H1 (cell line): Measurements from ENCODE around the gene LTO1. TPM values are rescaled to one million over a fixed set of nuclear protein-coding genes. Genes with fewer than 3 reads are reported as not detected.

Source experiments
- CTCF ChIA-PET: fragments of 300-600 bp; sonication (Branson Sonifier 250); formaldehyde crosslinking; loops from one replicate; lab custom pipeline; 2021; ENCODE audit not compliant: partially characterized antibody; lab: Charles Lee
- POLR2A ChIA-PET: fragments of 300-600 bp; sonication (Branson Sonifier 250); formaldehyde crosslinking; loops from one replicate; lab custom pipeline; 2021; ENCODE audit warnings: inconsistent platforms; ENCODE audit not compliant: partially characterized antibody; lab: Charles Lee
- DNase-seq, 2 experiments: peaks; one replicate each; pipeline versions ENCODE4 v3.0.0 to v3.0.0-alpha.2; 2010 to 2022; ENCODE audit warnings: low spot score in 2 of 2, low read depth in 1 of 2, mixed read lengths in 1 of 2
- FAIRE-seq: peaks from 2 replicates; lab custom pipeline; 2011; peaks lifted over from hg19 to GRCh38; lab: Jason Lieb, UNC
- H2AFZ ChIP-seq: 2 replicates; pipeline ENCODE4 v1.8.1; 2012; ENCODE audit warnings: low read length, inconsistent platforms
- H2AK5ac ChIP-seq: 2 replicates; pipeline ENCODE4 v1.6.1; 2013; ENCODE audit warnings: low read depth, low read length
- H2BK120ac ChIP-seq: replicated peaks from 2 replicates; pipeline ENCODE3; 2013; ENCODE audit warnings: low read depth, low read length, inconsistent platforms
- H2BK12ac ChIP-seq: 2 replicates; pipeline ENCODE4 v1.6.1; 2013; ENCODE audit warnings: low read depth, low read length
- H2BK15ac ChIP-seq: 2 replicates; pipeline ENCODE4 v1.6.1; 2013; ENCODE audit warnings: low read length
- H2BK20ac ChIP-seq: 2 replicates; pipeline ENCODE4 v1.6.1; 2013; ENCODE audit warnings: low read length
- H2BK5ac ChIP-seq: 2 replicates; pipeline ENCODE4 v1.6.1; 2013; ENCODE audit warnings: low read depth, low read length
- H3K14ac ChIP-seq: 2 replicates; pipeline ENCODE4 v1.6.1; 2013; ENCODE audit warnings: inconsistent platforms; ENCODE audit not compliant: insufficient read length
- H3K18ac ChIP-seq: 2 replicates; pipeline ENCODE4 v1.6.1; 2013; ENCODE audit warnings: low read length; ENCODE audit errors: extremely low read depth
- H3K23ac ChIP-seq: 2 replicates; pipeline ENCODE4 v1.6.1; 2013; ENCODE audit warnings: inconsistent platforms; ENCODE audit not compliant: insufficient read length
- H3K23me2 ChIP-seq: 2 replicates; pipeline ENCODE4 v1.6.1; 2013; ENCODE audit warnings: low read depth, low read length
- H3K27ac ChIP-seq: 2 replicates; pipeline ENCODE4 v1.6.1; 2011; ENCODE audit warnings: low read depth, low read length, inconsistent platforms
- H3K27me3 ChIP-seq, 4 experiments: replicated peaks in 1 of 4; 1 replicate in 1 of 4; 2 replicates in 3 of 4; pipeline versions ENCODE4 v1.6.1 to v1.8.1; 2011 to 2013; ENCODE audit warnings: low read length in 3 of 4, mild to moderate bottlenecking in 3 of 4, inconsistent platforms in 2 of 4, mixed read lengths in 2 of 4, moderate library complexity in 1 of 4; ENCODE audit not compliant: control insufficient read depth in 3 of 4, insufficient read depth in 3 of 4; ENCODE audit errors: extremely low read depth in 1 of 4
- H3K36me3 ChIP-seq, 4 experiments: 2 replicates each; pipeline versions ENCODE4 v1.6.1 to v1.8.1; 2011 to 2013; ENCODE audit warnings: mild to moderate bottlenecking in 4 of 4, low read length in 3 of 4, moderate library complexity in 2 of 4, control low read depth in 1 of 4, inconsistent platforms in 1 of 4; ENCODE audit not compliant: insufficient read depth in 4 of 4, control insufficient read depth in 2 of 4
- H3K4ac ChIP-seq: replicated peaks from 2 replicates; pipeline ENCODE3; 2013; ENCODE audit warnings: low read length, low read depth, mixed read lengths, inconsistent platforms; ENCODE audit not compliant: insufficient read length
- H3K4me1 ChIP-seq, 4 experiments: replicated peaks in 1 of 4; 1 replicate in 1 of 4; 2 replicates in 3 of 4; pipeline versions ENCODE4 v1.6.1 to v1.8.1; 2011 to 2013; ENCODE audit warnings: low read length in 3 of 4, inconsistent platforms in 2 of 4, mixed read lengths in 1 of 4; ENCODE audit not compliant: insufficient read depth in 4 of 4, control insufficient read depth in 3 of 4
- H3K4me2 ChIP-seq, 2 experiments: 2 replicates each; pipeline versions ENCODE4 v1.6.1 to v1.8.1; 2011 to 2013; ENCODE audit warnings: low read depth in 2 of 2, low read length in 2 of 2, control low read depth in 1 of 2, inconsistent platforms in 1 of 2, mild to moderate bottlenecking in 1 of 2; ENCODE audit not compliant: insufficient read depth in 1 of 2
- H3K4me3 ChIP-seq, 4 experiments: fragments of 200-600, 300-600 bp in 1 of 4; sonication (generic), shearing (Covaris generic), sonication (Bioruptor Twin) in 1 of 4; 2 replicates each; pipeline versions ENCODE4 v1.5.1 to v1.8.1; 2011 to 2016; ENCODE audit warnings: low read length in 4 of 4, low read depth in 3 of 4, control low read depth in 2 of 4, inconsistent platforms in 2 of 4, mild to moderate bottlenecking in 2 of 4, mixed read lengths in 1 of 4, moderate library complexity in 1 of 4; ENCODE audit not compliant: insufficient read depth in 2 of 4; ENCODE audit errors: extremely low read depth in 1 of 4
- H3K56ac ChIP-seq: replicated peaks from 2 replicates; pipeline ENCODE3; 2013; ENCODE audit warnings: low read depth, mild to moderate bottlenecking, mixed read lengths, low read length, inconsistent platforms; ENCODE audit not compliant: insufficient read length
- H3K79me1 ChIP-seq: 2 replicates; pipeline ENCODE4 v1.6.1; 2013; ENCODE audit warnings: low read depth, low read length, control low read depth
- H3K79me2 ChIP-seq, 2 experiments: 2 replicates each; pipeline versions ENCODE4 v1.6.1 to v1.8.1; 2012 to 2013; ENCODE audit warnings: low read length in 2 of 2, mild to moderate bottlenecking in 2 of 2, inconsistent platforms in 1 of 2; ENCODE audit not compliant: insufficient read depth in 2 of 2, control insufficient read depth in 1 of 2
- H3K9ac ChIP-seq, 4 experiments: replicated peaks in 1 of 4; 1 replicate in 1 of 4; 2 replicates in 3 of 4; pipeline versions ENCODE4 v1.6.1 to v1.8.1; 2011 to 2013; ENCODE audit warnings: low read depth in 3 of 4, low read length in 3 of 4, control low read depth in 2 of 4, mild to moderate bottlenecking in 2 of 4, moderate library complexity in 2 of 4, inconsistent platforms in 1 of 4; ENCODE audit errors: extremely low read depth in 1 of 4
- H3K9me3 ChIP-seq, 2 experiments: 2 replicates each; pipeline versions ENCODE4 v1.6.1 to v1.8.1; 2012 to 2013; ENCODE audit warnings: mild to moderate bottlenecking in 2 of 2, moderate library complexity in 2 of 2, control low read depth in 1 of 2, inconsistent platforms in 1 of 2, low read depth in 1 of 2, low read length in 1 of 2, mixed read lengths in 1 of 2; ENCODE audit not compliant: insufficient read depth in 2 of 2
- H4K20me1 ChIP-seq, 2 experiments: replicated peaks in 1 of 2; 2 replicates each; pipeline versions ENCODE3 to v1.8.1; 2011 to 2013; ENCODE audit warnings: inconsistent platforms in 2 of 2, low read length in 2 of 2, mild to moderate bottlenecking in 1 of 2; ENCODE audit not compliant: insufficient read depth in 2 of 2, control insufficient read depth in 1 of 2
- H4K5ac ChIP-seq: 2 replicates; pipeline ENCODE4 v1.6.1; 2013; ENCODE audit warnings: low read length, low read depth, mixed read lengths, inconsistent platforms; ENCODE audit not compliant: insufficient read length
- H4K8ac ChIP-seq: 2 replicates; pipeline ENCODE4 v1.8.0; 2013; ENCODE audit warnings: mild to moderate bottlenecking, moderate library complexity, low read length, inconsistent platforms; ENCODE audit not compliant: insufficient read depth; ENCODE audit errors: extremely low read depth
- H4K91ac ChIP-seq: replicated peaks from 2 replicates; pipeline ENCODE3; 2013; ENCODE audit warnings: low read length, mixed read lengths, inconsistent platforms; ENCODE audit not compliant: insufficient read length
- BACH1 ChIP-seq: IDR thresholded peaks from 2 replicates; pipeline ENCODE4 v1.6.1; 2012; ENCODE audit warnings: low read length, improper control_type of control experiment
- EGR1 ChIP-seq: IDR thresholded peaks from 2 replicates; pipeline ENCODE4 v1.6.1; 2011; ENCODE audit warnings: low read depth, low read length, borderline replicate concordance
- HDAC6 ChIP-seq: IDR thresholded peaks from one replicate; pipeline ENCODE4 v1.7.1; 2012; ENCODE audit warnings: low read depth, mild to moderate bottlenecking, inconsistent platforms, low read length, moderate library complexity
- JUN ChIP-seq: IDR thresholded peaks from 2 replicates; pipeline ENCODE4 v1.6.1; 2011; ENCODE audit warnings: low read depth, mild to moderate bottlenecking, improper control_type of control experiment, low read length
- MAX ChIP-seq: IDR thresholded peaks from 2 replicates; pipeline ENCODE4 v1.6.1; 2012; ENCODE audit warnings: inconsistent platforms
- NRF1 ChIP-seq: IDR thresholded peaks from 2 replicates; pipeline ENCODE4 v1.6.1; 2011; ENCODE audit warnings: mild to moderate bottlenecking, low read depth, low read length, improper control_type of control experiment
- RBBP5 ChIP-seq: IDR thresholded peaks from 2 replicates; pipeline ENCODE4 v1.7.1; 2012; ENCODE audit warnings: low read depth, mild to moderate bottlenecking, inconsistent platforms, low read length, moderate library complexity, borderline replicate concordance
- RFX5 ChIP-seq: IDR thresholded peaks from 2 replicates; pipeline ENCODE4 v1.6.1; 2011; ENCODE audit warnings: low read depth, low read length, improper control_type of control experiment, borderline replicate concordance
- SIRT6 ChIP-seq: IDR thresholded peaks from one replicate; pipeline ENCODE4 v1.7.1; 2012; ENCODE audit warnings: low read length, inconsistent platforms
- ZNF274 ChIP-seq: IDR thresholded peaks from 2 replicates; pipeline ENCODE4 v1.7.0; 2012; ENCODE audit warnings: low read length, borderline replicate concordance; ENCODE audit errors: extremely low read depth
- WGBS, 2 experiments: shearing (Covaris generic) in 1 of 2; methylation state at CpG; one replicate each; pipeline versions ENCODE4 v1.1.6 to v1.1.7; 2013 to 2015; ENCODE audit warnings: low lambda C conversion rate in 2 of 2, mixed read lengths in 2 of 2, inconsistent platforms in 1 of 2, low coverage in 1 of 2, missing lambda C conversion rate in 1 of 2; ENCODE audit not compliant: insufficient replicate concordance in 2 of 2, insufficient coverage in 1 of 2, insufficient read length in 1 of 2; ENCODE audit errors: extremely low coverage in 1 of 2, missing lambda C conversion rate in 1 of 2; 5-methylcytosine and 5-hydroxymethylcytosine counted together
- polyA plus RNA-seq, 7 experiments: library from polyadenylated mRNA; depleted of rRNA in 3 of 7; stranded (reverse) in 5 of 7; unstranded in 2 of 7; fragments of >200 nt in 5 of 7; fragments of 200-250 nt in 2 of 7; gene quantifications; 1 replicate in 5 of 7; 2 replicates in 1 of 7; 4 replicates in 1 of 7; pipeline versions ENCODE4 v1.2.1 to v1.2.3, GENCODE V29; 2011 to 2013; ENCODE audit warnings: missing spikeins in 2 of 7, mixed read lengths in 2 of 7
- total RNA-seq: library from RNA; stranded (reverse); fragmentation: NEBNext Ultra II Directional; extraction: Animal tissue kit (Norgen Biotek cat#: 25700); gene quantifications from 2 replicates; pipeline ENCODE4 v1.2.1, GENCODE V29; 2021

Gene LTO1
- total and polyA plus RNA-seq, 2 of the 8 experiments (the other 6 are each of a cell fraction or from before 2014, with no cell fraction given): 15.4 to 21.3 TPM

GRCh38 chr11:69640260-69640994 lies 34.7 kb downstream of the LTO1 start:
- H4K5ac ChIP-seq: peak overlapping the region; percentile 71
- WGBS, 2 experiments: 2% methylated on average over 34 of the region's 43 CpGs; no CpG with 5 or more reads in 1 of the 2 experiments
- H3K27ac ChIP-seq: 0 out of 2 replicates have a peak overlapping the region, but pooled peaks have one; percentile 43
- no peak overlapping the region for H3K14ac ChIP-seq
- H3K4me2 ChIP-seq: peak overlapping the region; percentile 80 to 92
- peaks cover 6% of the 10 kb centered on the region; the same call in 1 of the 2 replicates for H3K79me1 ChIP-seq
- H4K91ac ChIP-seq: peak overlapping the region; percentile 93
- no peak overlapping the region for H2BK20ac ChIP-seq
- POLR2A ChIA-PET: interaction anchor here (0.7 to 13.2 kb wide), 11 partner anchors 8 to 369 kb away, joined by 3 to 197 read pairs (median 3); partner anchors contain the start of gene MYEOV
- peak overlapping the region; percentile 97 for H3K4ac ChIP-seq
- peaks cover 31% of the 10 kb centered on the region for H3K23me2 ChIP-seq
- no peak for DNase-seq
- H3K4me1 ChIP-seq: peaks cover 4 to 21% (median 14%) of the 10 kb centered on the region in 4 experiments
- peak overlapping the region; percentile 84 for H3K56ac ChIP-seq
- no peak overlapping the region for H2AFZ ChIP-seq
- no peak overlapping the region for H3K23ac ChIP-seq
- peak overlapping the region in 3 of 4 experiments; percentile 25 to 62 (median 60); a peak in 4 of 7 replicates for H3K9ac ChIP-seq
- peak overlapping the region; percentile 78; the same call in 1 of the 2 replicates for H2BK5ac ChIP-seq
- FAIRE-seq: no peak
- H3K9me3 ChIP-seq: no peaks in the 10 kb centered on the region
- peak overlapping the region; percentile 97 for H3K18ac ChIP-seq
- peak overlapping the region; percentile 88 for H2BK120ac ChIP-seq
- H3K79me2 ChIP-seq: peaks cover 0 to 30% of the 10 kb centered on the region in 2 experiments; a peak in 2 of 4 replicates
- H3K27me3 ChIP-seq: peaks cover 0 to 29% (median 20%) of the 10 kb centered on the region in 4 experiments; a peak in 5 of 7 replicates
- CTCF ChIA-PET: interaction anchor here (0.9 to 1.0 kb wide), 3 partner anchors 154 to 539 kb away, joined by 3 to 5 read pairs (median 4); no protein-coding TSS in a partner anchor
- peak overlapping the region; percentile 92 for H2BK15ac ChIP-seq
- peak overlapping the region; percentile 44 to 97 (median 52) for H3K4me3 ChIP-seq
- peaks cover 13 to 19% (median 16%) of the 10 kb centered on the region in 4 experiments; a peak in 4 of 8 replicates for H3K36me3 ChIP-seq
- H2BK12ac ChIP-seq: peak overlapping the region; percentile 84; the same call in 1 of the 2 replicates
- peaks cover 8 to 13% of the 10 kb centered on the region in 2 experiments for H4K20me1 ChIP-seq
- H2AK5ac ChIP-seq: peak overlapping the region; percentile 84; the same call in 1 of the 2 replicates
- H4K8ac ChIP-seq: peak overlapping the region; percentile 95
- TF ChIP-seq HDAC6 (no peak), SIRT6 (no peak), JUN (no peak), BACH1 (peak; percentile 52; the same call in 1 of the 2 replicates), MAX (peak; percentile 21; the same call in 1 of the 2 replicates), NRF1 (no peak), RFX5 (0 out of 2 replicates have a peak, but pooled peaks have one; percentile 37), RBBP5 (0 out of 2 replicates have a peak, but pooled peaks have one; percentile 3), ZNF274 (no peak), EGR1 (no peak; the same call in 1 of the 2 replicates)
